IMR-90 (cell line): ENCODE measurements around the gene TANGO2. TPM values are rescaled to one million over a fixed set of nuclear protein-coding genes. Genes with fewer than 3 reads are reported as not detected.

ENCODE experiments used
- ATAC-seq: fragments of 200-7000 bp; cut with Tn5 transposase; 2 replicates; pipeline ENCODE4 v1.9.1; 2020; ENCODE audit warnings: low read depth, mild to moderate bottlenecking, moderate library complexity
- BruUV-seq: library from RNA; stranded (reverse); fragments of 400-500 nt; replicated peaks from 2 replicates; lab custom pipeline; 2021; lab: Mats Ljungman, UMichigan
- CTCF ChIA-PET: fragments of 300-600 bp; formaldehyde crosslinking; extraction: SDS; loops from one replicate; lab custom pipeline; 2021; ENCODE audit warnings: antibody characterized with exemption; lab: Yijun Ruan, JAX
- POLR2A ChIA-PET: fragments of 300-600 bp; sonication (Branson Sonifier 250); formaldehyde crosslinking; loops from one replicate; lab custom pipeline; 2022; ENCODE audit warnings: antibody characterized with exemption; ENCODE audit not compliant: unreplicated experiment; lab: Charles Lee
- DNase-seq: peaks from one replicate; pipeline ENCODE4 v3.0.0; 2013
- H2AFZ ChIP-seq: replicated peaks from 2 replicates; pipeline ENCODE3; 2013; ENCODE audit warnings: low read length, mild to moderate bottlenecking; ENCODE audit not compliant: poor library complexity
- H2AK5ac ChIP-seq: 2 replicates; pipeline ENCODE4 v1.6.1; 2013; ENCODE audit warnings: low read depth, low read length, inconsistent platforms
- H2AK9ac ChIP-seq: replicated peaks from 2 replicates; pipeline ENCODE3; 2013; ENCODE audit warnings: mild to moderate bottlenecking, low read depth, low read length, moderate library complexity; ENCODE audit not compliant: poor library complexity
- H2BK120ac ChIP-seq: 2 replicates; pipeline ENCODE4 v1.6.1; 2013; ENCODE audit warnings: low read depth, low read length, inconsistent platforms
- H2BK15ac ChIP-seq: 3 replicates; pipeline ENCODE4 v1.6.1; 2013; ENCODE audit warnings: low read depth, low read length, inconsistent platforms
- H2BK20ac ChIP-seq: 2 replicates; pipeline ENCODE4 v1.6.1; 2013; ENCODE audit warnings: low read depth, mild to moderate bottlenecking, inconsistent platforms, low read length, moderate library complexity
- H2BK5ac ChIP-seq: 2 replicates; pipeline ENCODE4 v1.6.1; 2013; ENCODE audit warnings: mild to moderate bottlenecking, low read depth, low read length, inconsistent platforms; ENCODE audit not compliant: poor library complexity, severe bottlenecking
- H3K14ac ChIP-seq: replicated peaks from 2 replicates; pipeline ENCODE4 v1.6.1; 2013; ENCODE audit warnings: low read depth, low read length, inconsistent platforms
- H3K18ac ChIP-seq: 2 replicates; pipeline ENCODE4 v1.6.1; 2013; ENCODE audit warnings: low read depth, low read length, control low read depth
- H3K23ac ChIP-seq: 2 replicates; pipeline ENCODE4 v1.6.1; 2013; ENCODE audit warnings: low read depth, low read length, inconsistent platforms
- H3K27ac ChIP-seq: 2 replicates; pipeline ENCODE4 v1.5.1; 2013; ENCODE audit warnings: mild to moderate bottlenecking, control low read depth, low read length; ENCODE audit not compliant: insufficient read depth
- H3K27me3 ChIP-seq: 2 replicates; pipeline ENCODE4 v1.6.1; 2013; ENCODE audit warnings: low read length; ENCODE audit not compliant: control insufficient read depth, insufficient read depth
- H3K36me3 ChIP-seq: 2 replicates; pipeline ENCODE4 v1.6.1; 2013; ENCODE audit warnings: low read length, mixed read lengths; ENCODE audit not compliant: control insufficient read depth, insufficient read depth
- H3K4ac ChIP-seq: 2 replicates; pipeline ENCODE4 v1.6.1; 2013; ENCODE audit warnings: low read depth, low read length, inconsistent platforms
- H3K4me1 ChIP-seq: 2 replicates; pipeline ENCODE4 v1.6.1; 2013; ENCODE audit warnings: low read length, mixed read lengths; ENCODE audit not compliant: control insufficient read depth, insufficient read depth
- H3K4me2 ChIP-seq: 2 replicates; pipeline ENCODE4 v1.6.1; 2013; ENCODE audit warnings: low read depth, mild to moderate bottlenecking, control low read depth, low read length, moderate library complexity
- H3K4me3 ChIP-seq: 2 replicates; pipeline ENCODE4 v1.5.1; 2013; ENCODE audit warnings: low read depth, mild to moderate bottlenecking, control low read depth, low read length, moderate library complexity; ENCODE audit not compliant: insufficient read depth
- H3K56ac ChIP-seq: 2 replicates; pipeline ENCODE4 v1.6.1; 2013; ENCODE audit warnings: low read length, inconsistent platforms; ENCODE audit not compliant: insufficient read depth; ENCODE audit errors: extremely low read depth
- H3K79me1 ChIP-seq, 2 experiments: 2 replicates each; pipeline ENCODE4 v1.6.1; 2013; ENCODE audit warnings: low read length in 2 of 2, inconsistent platforms in 1 of 2, low read depth in 1 of 2
- H3K9ac ChIP-seq: 2 replicates; pipeline ENCODE4 v1.6.1; 2013; ENCODE audit warnings: low read depth, low read length, control low read depth
- H3K9me1 ChIP-seq: 2 replicates; pipeline ENCODE4 v1.6.1; 2013; ENCODE audit warnings: low read length, inconsistent platforms; ENCODE audit not compliant: insufficient read depth
- H3K9me3 ChIP-seq: 2 replicates; pipeline ENCODE4 v1.6.1; 2013; ENCODE audit warnings: low read length; ENCODE audit not compliant: control insufficient read depth, insufficient read depth
- H4K20me1 ChIP-seq: 2 replicates; pipeline ENCODE4 v1.6.1; 2013; ENCODE audit warnings: low read length, inconsistent platforms; ENCODE audit not compliant: insufficient read depth
- H4K5ac ChIP-seq: 2 replicates; pipeline ENCODE4 v1.6.1; 2013; ENCODE audit warnings: mild to moderate bottlenecking, low read depth, low read length, control low read depth
- H4K8ac ChIP-seq, 2 experiments: 2 replicates each; pipeline ENCODE4 v1.6.1; 2013; ENCODE audit warnings: low read depth in 2 of 2, low read length in 2 of 2, control low read depth in 1 of 2, inconsistent platforms in 1 of 2
- H4K91ac ChIP-seq: 2 replicates; pipeline ENCODE4 v1.6.1; 2013; ENCODE audit warnings: low read depth, low read length, inconsistent platforms; ENCODE audit not compliant: insufficient read depth
- BHLHE40 ChIP-seq: fragments of 150-350 bp; IDR thresholded peaks from 2 replicates; pipeline ENCODE4 v1.6.1; 2016; ENCODE audit warnings: mild to moderate bottlenecking, low read depth, low read length
- CEBPB ChIP-seq: IDR thresholded peaks from 2 replicates; pipeline ENCODE4 v1.6.1; 2012; ENCODE audit warnings: low read depth, low read length, improper control_type of control experiment
- CHD1 ChIP-seq: IDR thresholded peaks from 2 replicates; pipeline ENCODE4 v1.6.1; 2012; ENCODE audit warnings: low read depth, low read length, improper control_type of control experiment
- FOS ChIP-seq: fragments of 150-350 bp; IDR thresholded peaks from 2 replicates; pipeline ENCODE4 v1.6.1; 2016; ENCODE audit warnings: low read depth, low read length
- MAFK ChIP-seq: IDR thresholded peaks from 2 replicates; pipeline ENCODE4 v1.6.1; 2012; ENCODE audit warnings: low read depth, low read length, improper control_type of control experiment
- MAZ ChIP-seq: IDR thresholded peaks from 2 replicates; pipeline ENCODE4 v1.6.1; 2012; ENCODE audit warnings: low read depth, mild to moderate bottlenecking, low read length, improper control_type of control experiment, moderate library complexity, borderline replicate concordance
- MXI1 ChIP-seq: IDR thresholded peaks from 2 replicates; pipeline ENCODE4 v1.6.1; 2012; ENCODE audit warnings: low read depth, mild to moderate bottlenecking, low read length, moderate library complexity, borderline replicate concordance
- NFE2L2 ChIP-seq: fragments of 150-350 bp; IDR thresholded peaks from 2 replicates; pipeline ENCODE4 v1.6.1; 2016; ENCODE audit warnings: low read depth, mild to moderate bottlenecking, low read length
- POLR2A ChIP-seq: IDR thresholded peaks from 2 replicates; pipeline ENCODE4 v1.6.1; 2012; ENCODE audit warnings: mild to moderate bottlenecking, low read depth, low read length
- RAD21 ChIP-seq: IDR thresholded peaks from 2 replicates; pipeline ENCODE4 v1.6.1; 2012; ENCODE audit warnings: low read length, improper control_type of control experiment
- RCOR1 ChIP-seq: IDR thresholded peaks from 2 replicates; pipeline ENCODE4 v1.6.1; 2012; ENCODE audit warnings: mild to moderate bottlenecking, low read length, improper control_type of control experiment; ENCODE audit not compliant: insufficient replicate concordance
- RFX5 ChIP-seq: IDR thresholded peaks from 2 replicates; pipeline ENCODE4 v1.8.0; 2012; ENCODE audit warnings: low read depth, mild to moderate bottlenecking, low read length, moderate library complexity
- SMC3 ChIP-seq: fragments of 150-350 bp; IDR thresholded peaks from 2 replicates; pipeline ENCODE4 v1.6.1; 2016; ENCODE audit warnings: low read depth, mild to moderate bottlenecking, antibody characterized with exemption, low read length, moderate library complexity
- USF2 ChIP-seq: fragments of 150-350 bp; IDR thresholded peaks from 2 replicates; pipeline ENCODE4 v1.6.1; 2017; ENCODE audit warnings: mild to moderate bottlenecking, antibody characterized with exemption, low read length, low read depth
- WGBS, 2 experiments: methylation state at CpG; one replicate each; pipeline versions ENCODE4 v1.1.5 to v1.1.7; 2013; ENCODE audit warnings: missing lambda C conversion rate in 2 of 2; ENCODE audit not compliant: insufficient read length in 1 of 2; ENCODE audit errors: extremely low coverage in 2 of 2; 5-methylcytosine and 5-hydroxymethylcytosine counted together
- dilution Hi-C: fragments of 300-500 bp; cut with HindIII; formaldehyde crosslinking; loops from one replicate; pipeline ENCODE4 v1.14.3; 2018; ENCODE audit warnings: low sequenced_read_pairs; ENCODE audit not compliant: unreplicated experiment
- in situ Hi-C: fragments of 300-500 bp; cut with MboI; formaldehyde crosslinking; loops from 3 replicates; pipeline ENCODE4 v1.14.3; 2019; ENCODE audit warnings: low sequenced_read_pairs, inconsistent platforms, mixed read lengths
- intact Hi-C: fragments of 100-400 bp; cut with micrococcal nuclease; formaldehyde crosslinking; loops from 2 replicates; pipeline ENCODE4 v1.10.0; 2022
- polyA plus RNA-seq, 3 experiments: library from polyadenylated mRNA; depleted of rRNA; stranded (reverse); fragments of >200 nt; gene quantifications; 2 replicates each; pipeline ENCODE4 v1.2.3, GENCODE V29; 2012; ENCODE audit warnings: low replicate concordance in 1 of 3
- total RNA-seq: library from RNA; depleted of rRNA; stranded (reverse); fragments of >200 nt; gene quantifications from 2 replicates; pipeline ENCODE4 v1.2.3, GENCODE V29; 2012
- TF ChIP-seq, protein P1 (sequence below): conservative IDR thresholded peaks from 2 replicates; pipeline ENCODE4 v1.5.1; 2012; ENCODE audit warnings: mild to moderate bottlenecking, low read depth, low read length, improper control_type of control experiment
- TF ChIP-seq, protein P2 (sequence below): fragments of 150-350 bp; IDR thresholded peaks from 2 replicates; pipeline ENCODE4 v1.6.1; 2016; ENCODE audit warnings: low read depth, mild to moderate bottlenecking, low read length, moderate library complexity, borderline replicate concordance

Gene TANGO2
- total and polyA plus RNA-seq, 2 of the 4 experiments (the other 2 are of a cell fraction) = 45.1 to 75.1 TPM

- no peak overlapping the region for H2AK5ac ChIP-seq
- intact Hi-C loops (no loop called here), dilution Hi-C loops (no loop called here), in situ Hi-C loops (no loop called here)
- no peak overlapping the region for H3K4me3 ChIP-seq
- H2BK15ac ChIP-seq = no peak overlapping the region
- H4K8ac ChIP-seq = no peak overlapping the region
- ATAC-seq (no peak), DNase-seq (no peak)
- POLR2A ChIA-PET = no interaction called here
- no peak overlapping the region for H3K56ac ChIP-seq
- peaks cover 52% of the 10 kb centered on the region for H3K36me3 ChIP-seq
- CTCF ChIA-PET = no interaction called here
- H2BK5ac ChIP-seq = no peak overlapping the region
- H2BK20ac ChIP-seq = no peak overlapping the region
- H3K4me2 ChIP-seq = no peak overlapping the region
- H3K79me1 ChIP-seq = peaks cover 5 to 12% of the 10 kb centered on the region in 2 experiments; a peak in 2 of 4 replicates
- H2AFZ ChIP-seq = no peak overlapping the region
- H3K23ac ChIP-seq = no peak overlapping the region
- 90% methylated on average over 5 of the region's 10 CpGs; no CpG with 5 or more reads in 1 of the 2 experiments for WGBS, 2 experiments
- no peak overlapping the region for H4K5ac ChIP-seq
- H2BK120ac ChIP-seq = no peak overlapping the region
- no peaks in the 10 kb centered on the region for H3K27me3 ChIP-seq
- H3K4ac ChIP-seq = no peak overlapping the region
- H3K9me3 ChIP-seq = no peaks in the 10 kb centered on the region
- no peak overlapping the region for H3K18ac ChIP-seq
- H3K9ac ChIP-seq = no peak overlapping the region
- no TSS peak for BruUV-seq
- H3K4me1 ChIP-seq = no peaks in the 10 kb centered on the region
- H3K14ac ChIP-seq = no peak overlapping the region
- H2AK9ac ChIP-seq = no peak overlapping the region
- TF ChIP-seq MAZ (no peak), CHD1 (no peak), POLR2A (no peak), SMC3 (no peak), USF2 (no peak), BHLHE40 (no peak), FOS (no peak), NFE2L2 (no peak), RCOR1 (no peak), CEBPB (no peak), MXI1 (no peak), MAFK (no peak), RAD21 (no peak), RFX5 (no peak)
- TF ChIP-seq, protein P1, sequence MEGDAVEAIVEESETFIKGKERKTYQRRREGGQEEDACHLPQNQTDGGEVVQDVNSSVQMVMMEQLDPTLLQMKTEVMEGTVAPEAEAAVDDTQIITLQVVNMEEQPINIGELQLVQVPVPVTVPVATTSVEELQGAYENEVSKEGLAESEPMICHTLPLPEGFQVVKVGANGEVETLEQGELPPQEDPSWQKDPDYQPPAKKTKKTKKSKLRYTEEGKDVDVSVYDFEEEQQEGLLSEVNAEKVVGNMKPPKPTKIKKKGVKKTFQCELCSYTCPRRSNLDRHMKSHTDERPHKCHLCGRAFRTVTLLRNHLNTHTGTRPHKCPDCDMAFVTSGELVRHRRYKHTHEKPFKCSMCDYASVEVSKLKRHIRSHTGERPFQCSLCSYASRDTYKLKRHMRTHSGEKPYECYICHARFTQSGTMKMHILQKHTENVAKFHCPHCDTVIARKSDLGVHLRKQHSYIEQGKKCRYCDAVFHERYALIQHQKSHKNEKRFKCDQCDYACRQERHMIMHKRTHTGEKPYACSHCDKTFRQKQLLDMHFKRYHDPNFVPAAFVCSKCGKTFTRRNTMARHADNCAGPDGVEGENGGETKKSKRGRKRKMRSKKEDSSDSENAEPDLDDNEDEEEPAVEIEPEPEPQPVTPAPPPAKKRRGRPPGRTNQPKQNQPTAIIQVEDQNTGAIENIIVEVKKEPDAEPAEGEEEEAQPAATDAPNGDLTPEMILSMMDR = no peak
- TF ChIP-seq, protein P2, sequence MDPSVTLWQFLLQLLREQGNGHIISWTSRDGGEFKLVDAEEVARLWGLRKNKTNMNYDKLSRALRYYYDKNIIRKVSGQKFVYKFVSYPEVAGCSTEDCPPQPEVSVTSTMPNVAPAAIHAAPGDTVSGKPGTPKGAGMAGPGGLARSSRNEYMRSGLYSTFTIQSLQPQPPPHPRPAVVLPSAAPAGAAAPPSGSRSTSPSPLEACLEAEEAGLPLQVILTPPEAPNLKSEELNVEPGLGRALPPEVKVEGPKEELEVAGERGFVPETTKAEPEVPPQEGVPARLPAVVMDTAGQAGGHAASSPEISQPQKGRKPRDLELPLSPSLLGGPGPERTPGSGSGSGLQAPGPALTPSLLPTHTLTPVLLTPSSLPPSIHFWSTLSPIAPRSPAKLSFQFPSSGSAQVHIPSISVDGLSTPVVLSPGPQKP = no peak
- no peak overlapping the region for H4K91ac ChIP-seq
- no peak overlapping the region for H3K27ac ChIP-seq
- no peaks in the 10 kb centered on the region; the same call in 1 of the 2 replicates for H4K20me1 ChIP-seq
- no peaks in the 10 kb centered on the region for H3K9me1 ChIP-seq
Observed at GRCh38 chr22:20056161-20056560, 35.3 kb downstream of the TANGO2 start.
